NAMALWA (cell line): Measurements from ENCODE around the gene PLGLB2.
"Not testable (repeated sequence)": the region's sequence is repeated elsewhere in the genome, so short reads cannot be mapped to it uniquely, and the experiment has no call there.

Experiments
- DNase-seq: peaks from one replicate; pipeline ENCODE4 v3.0.0-alpha.2; 2015; ENCODE audit warnings: low spot score

Gene PLGLB2

DNA sequence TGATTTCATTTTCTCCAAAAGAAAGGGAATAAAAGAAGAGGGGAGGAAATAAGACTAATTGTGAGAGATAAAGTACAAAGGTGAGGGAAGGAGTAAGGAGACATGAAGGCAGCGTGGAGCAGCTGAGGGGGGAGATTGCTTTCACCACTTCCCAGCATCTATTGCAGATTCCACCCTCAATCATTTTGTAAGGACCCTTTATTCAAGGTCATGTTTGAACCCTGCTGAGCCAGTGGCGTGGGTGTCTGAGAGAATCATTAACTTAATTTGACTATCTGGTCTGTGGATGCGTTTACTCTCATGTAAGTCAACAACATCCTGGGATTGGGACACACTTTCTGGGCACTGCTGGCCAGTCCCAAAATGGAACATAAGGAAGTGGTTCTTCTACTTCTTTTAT is at the start of gene PLGLB2:
TSS of gene PLGLB2 (plus strand) at position 297 of the 400 bp plus-strand sequence. CDS start at position 364, 67 bp downstream.
- not testable (repeated sequence) for DNase-seq

DNA sequence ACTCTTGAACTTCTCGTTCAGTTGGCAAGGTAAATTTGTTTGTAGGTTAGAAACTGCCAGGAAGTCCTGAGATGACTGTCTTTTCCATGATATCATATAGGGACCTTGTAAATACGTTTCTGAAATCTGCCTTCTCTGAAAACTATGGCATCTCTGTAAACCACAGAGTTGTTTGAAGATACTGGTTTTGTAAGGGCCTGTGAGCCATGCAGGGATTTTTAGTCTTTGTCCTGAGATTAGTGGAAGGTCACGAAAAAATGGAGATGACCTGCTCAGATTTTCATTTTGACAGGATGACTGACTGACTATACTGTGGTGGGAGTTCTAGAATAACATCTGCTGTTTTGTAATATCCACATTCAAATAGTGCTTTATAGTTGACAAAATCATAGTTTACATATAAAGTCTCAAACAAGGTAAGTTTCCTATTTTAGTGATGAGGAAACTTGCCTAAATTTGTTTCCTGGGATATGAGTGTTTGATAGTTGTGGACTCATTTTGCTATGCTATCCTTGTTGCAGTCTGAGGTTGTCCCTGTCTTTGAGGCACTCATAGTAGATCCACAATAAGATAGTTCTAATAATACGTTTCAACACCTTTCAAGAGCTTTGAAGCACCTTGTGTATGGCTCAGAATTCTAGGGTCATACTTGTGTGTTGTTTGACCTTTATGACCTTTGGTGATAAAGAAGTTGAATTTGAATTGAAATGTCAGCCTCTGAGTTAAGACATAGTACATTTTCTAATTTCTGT is 43.1 kb upstream of the PLGLB2 start:
- not testable (repeated sequence) for DNase-seq

DNA sequence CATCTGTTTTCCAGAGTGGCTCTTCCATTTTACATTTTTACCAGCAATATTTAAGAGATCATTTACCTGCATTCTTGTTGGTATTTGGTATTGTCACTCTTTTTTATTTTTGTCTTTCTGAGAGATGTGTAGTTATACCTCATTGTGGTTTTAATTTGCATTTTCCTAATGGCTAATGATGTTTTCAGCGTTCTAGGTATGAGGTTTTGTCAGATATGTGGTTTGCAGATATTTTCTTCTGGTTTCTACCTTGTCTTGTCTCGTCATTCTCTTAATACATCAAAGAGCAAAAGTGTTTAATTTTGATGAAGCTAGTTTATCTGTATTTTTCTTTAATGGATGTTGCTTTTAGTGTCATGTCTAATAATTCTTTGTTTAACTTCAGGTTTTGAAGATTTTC is 39.5 kb upstream of the PLGLB2 start:
- not testable (repeated sequence) for DNase-seq

DNA sequence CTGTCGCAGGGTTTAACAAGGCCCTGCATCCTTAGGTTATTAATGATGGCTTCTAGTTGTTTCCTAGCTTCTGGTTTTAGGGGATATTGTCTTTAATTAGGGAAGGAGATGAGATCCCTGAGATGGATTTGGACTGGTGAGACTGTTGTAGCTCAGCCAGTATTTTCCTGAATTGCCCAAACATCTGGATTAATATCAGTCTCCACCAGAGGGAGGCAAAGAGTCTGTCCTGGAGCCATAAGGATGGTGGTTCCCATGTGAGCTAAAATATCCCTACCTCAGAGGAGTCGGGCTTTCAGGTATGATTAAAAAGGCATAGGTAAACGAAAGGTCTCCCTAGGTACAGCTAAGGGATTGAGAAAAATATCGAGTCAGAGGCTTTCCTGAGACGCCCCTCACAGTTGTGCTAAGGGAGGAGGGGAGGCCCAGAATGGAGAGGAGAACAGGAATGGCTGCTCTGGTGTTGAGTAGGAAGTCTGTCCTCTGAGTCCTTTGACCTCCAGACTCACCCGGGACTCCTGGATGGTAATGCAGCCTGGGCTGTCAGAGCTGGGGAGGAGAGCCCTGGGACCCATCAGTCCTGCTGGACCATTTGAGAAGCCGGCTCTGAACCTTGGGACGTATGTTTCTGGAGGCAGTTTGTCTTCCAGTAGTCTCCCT is 19.8 kb upstream of the PLGLB2 start:
- DNase-seq = not testable (repeated sequence)

DNA sequence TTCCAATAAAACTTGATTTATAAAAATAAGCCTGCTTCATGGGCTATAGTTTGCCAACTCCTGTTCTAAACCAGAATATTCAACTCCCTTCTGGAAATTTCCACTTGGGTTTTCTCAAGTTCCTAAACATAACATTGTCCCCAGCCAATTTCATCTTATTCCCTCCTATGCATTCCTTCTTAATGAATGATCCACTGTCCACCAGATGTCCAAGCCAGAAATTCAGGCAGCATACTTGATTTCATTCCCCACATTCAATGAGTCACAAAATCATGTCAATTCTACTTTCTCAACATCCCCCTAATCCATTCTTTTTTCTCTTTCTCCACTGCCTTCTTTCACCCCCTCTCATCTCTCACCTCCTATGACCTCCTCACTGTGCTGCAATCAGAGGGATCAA is 7.0 kb upstream of the PLGLB2 start:
- not testable (repeated sequence) for DNase-seq

DNA sequence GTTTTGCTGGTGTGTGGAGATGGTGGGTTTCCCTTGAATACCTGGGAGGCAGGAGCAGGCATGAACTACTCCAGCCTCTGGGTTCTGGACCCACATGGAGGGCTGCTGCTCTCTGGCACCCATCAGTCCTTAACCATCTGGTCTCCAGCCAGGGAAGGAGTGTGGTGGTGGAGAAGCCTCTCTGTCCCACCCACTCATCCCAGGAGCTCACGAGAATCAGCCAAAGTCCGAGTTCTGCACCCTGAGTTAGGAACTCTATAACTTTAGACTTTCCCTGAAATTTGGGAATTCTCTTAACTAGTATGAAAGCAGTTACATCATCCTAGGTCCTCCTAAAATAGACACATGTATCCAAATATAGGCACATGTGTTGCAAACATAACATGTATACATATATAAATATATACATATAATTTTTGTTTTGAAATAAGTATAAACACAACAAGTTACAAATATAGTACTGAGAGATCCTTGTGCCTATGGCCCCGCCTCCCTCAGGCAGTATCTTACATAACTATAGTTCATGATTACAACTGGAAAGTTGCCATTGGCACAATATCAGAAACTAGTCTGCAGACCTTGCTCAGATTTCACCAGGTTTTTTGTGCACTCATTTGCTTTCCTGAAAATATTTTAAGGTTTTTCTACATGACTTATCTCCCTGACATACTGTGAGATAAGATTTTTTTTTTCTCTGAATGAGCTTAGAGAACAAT is 5.3 kb upstream of the PLGLB2 start:
- not testable (repeated sequence) for DNase-seq

DNA sequence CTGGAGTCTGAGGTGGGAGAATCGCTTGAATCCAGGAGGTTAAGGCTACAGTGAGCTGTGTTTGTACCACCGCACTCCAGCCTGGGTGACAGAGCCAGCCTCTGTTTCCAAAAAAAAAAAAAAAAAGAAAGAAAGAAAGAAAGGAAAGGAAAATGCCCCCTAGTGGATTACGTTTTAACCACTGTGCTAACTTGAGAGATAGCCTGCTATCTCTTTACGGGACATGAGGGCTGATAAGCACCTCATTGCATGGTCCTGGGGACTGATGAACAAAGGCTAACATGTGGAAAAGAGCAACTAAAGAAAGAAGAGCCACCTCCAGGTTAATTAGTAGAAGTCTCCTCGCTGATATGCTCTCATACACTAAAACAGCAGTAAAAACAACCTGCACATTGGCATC is 4.2 kb upstream of the PLGLB2 start:
- DNase-seq = not testable (repeated sequence)

DNA sequence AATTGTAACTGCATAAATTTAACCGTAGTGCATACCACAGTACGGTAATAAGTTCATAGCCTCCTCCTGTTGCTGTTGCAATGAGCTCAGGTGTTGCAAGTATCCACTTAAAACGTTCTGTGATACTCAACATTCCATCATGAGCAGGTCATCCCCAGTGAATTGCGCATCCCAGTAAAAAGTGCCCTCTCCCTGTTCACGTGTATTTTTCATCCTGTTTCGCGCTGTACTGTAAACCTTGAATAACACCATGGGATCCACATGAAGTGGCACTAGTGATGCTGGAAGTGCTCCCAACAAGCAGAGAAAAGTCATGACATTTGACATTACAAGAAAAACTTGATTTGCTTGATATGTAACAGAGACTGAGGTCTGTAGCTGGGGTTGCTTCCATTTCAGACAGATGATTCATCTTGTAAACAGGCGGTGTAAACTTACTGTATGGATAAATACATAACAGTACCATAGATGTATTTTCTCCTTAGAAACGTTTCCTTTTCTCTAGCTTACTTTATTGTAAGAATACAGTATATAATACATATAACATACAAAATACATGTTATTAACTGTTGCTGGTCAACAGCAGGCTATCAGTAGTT is 2.4 kb upstream of the PLGLB2 start:
- not testable (repeated sequence) for DNase-seq

DNA sequence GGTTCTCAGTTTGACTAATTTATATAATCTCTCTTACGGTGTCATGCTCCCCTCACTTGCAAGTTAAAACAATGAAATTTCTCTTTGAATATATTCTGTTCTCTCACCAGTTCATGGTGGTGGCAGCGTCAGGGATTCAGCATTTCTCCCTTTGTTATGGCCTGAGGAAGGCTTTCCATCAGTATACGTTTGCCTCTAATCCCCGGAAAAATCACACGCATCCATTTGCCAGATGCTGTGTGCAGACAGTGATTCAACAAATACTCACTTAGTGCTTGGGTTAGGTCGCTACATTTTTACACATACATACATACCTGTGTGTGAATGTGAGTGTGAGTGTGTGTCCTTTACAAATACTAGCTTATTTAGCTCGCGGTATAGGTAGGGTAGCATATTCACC is 637 bp downstream of the PLGLB2 start:
- DNase-seq = not testable (repeated sequence)

DNA sequence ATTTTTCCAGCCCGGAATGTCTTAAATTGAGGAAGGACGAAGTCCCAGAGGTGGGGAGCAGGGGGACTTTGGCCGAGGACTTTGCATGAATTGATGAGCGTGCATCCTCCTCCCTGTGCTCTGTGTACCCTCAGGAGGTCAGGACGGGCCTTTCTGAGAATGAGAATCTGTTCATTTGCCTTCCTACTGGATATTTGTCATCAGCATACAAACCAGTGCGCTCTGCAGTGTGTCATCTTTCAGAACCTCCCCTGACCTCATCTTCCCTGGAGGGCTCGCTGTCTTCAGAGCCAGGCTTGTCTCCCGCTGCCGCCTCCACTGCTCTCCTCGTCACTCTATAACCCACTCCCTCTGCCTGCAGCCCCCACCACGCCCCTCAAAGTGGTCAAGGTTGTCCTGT is 2.7 kb downstream of the PLGLB2 start:
- DNase-seq = not testable (repeated sequence)

DNA sequence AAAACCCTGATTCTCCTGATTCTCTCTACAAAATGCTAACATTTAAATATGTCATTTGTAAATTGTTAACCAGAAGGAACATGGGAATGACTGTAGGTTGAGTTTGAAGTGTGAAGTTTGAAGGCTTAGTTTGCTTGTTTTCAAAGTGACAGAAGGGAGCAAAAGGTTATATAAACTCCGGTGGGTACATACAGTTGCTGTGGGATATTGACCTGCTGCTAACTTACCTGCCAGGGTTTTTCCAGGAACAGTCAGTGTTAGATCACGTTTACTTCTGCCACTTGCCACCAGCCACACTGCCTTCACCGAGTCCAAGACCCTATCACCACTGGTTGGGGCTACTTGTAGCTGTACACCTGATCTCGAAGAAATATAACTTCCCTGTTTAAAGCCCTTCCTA is 6.9 kb downstream of the PLGLB2 start:
- DNase-seq = not testable (repeated sequence)
